GM06990 (cell line): ENCODE results near the gene GALNT7.

Experiments
- DNase-seq: peaks from one replicate; pipeline ENCODE4 v3.0.0-alpha.2; 2011; ENCODE audit not compliant: insufficient read length; ENCODE audit errors: extremely low read depth
- H3K27me3 ChIP-seq: replicated peaks from 2 replicates; pipeline ENCODE4 v1.6.0; 2011; ENCODE audit warnings: low read length; ENCODE audit not compliant: control insufficient read depth, insufficient read depth
- H3K36me3 ChIP-seq: 2 replicates; pipeline ENCODE4 v1.5.1; 2011; ENCODE audit warnings: low read length; ENCODE audit not compliant: control insufficient read depth, insufficient read depth
- H3K4me3 ChIP-seq: replicated peaks from 2 replicates; pipeline ENCODE4 v1.5.1; 2011; ENCODE audit warnings: low read depth, mild to moderate bottlenecking, control low read depth, low read length
- CTCF ChIP-seq: IDR thresholded peaks from 2 replicates; pipeline ENCODE4 v1.5.1; 2011; ENCODE audit warnings: low read length, control low read depth, mild to moderate bottlenecking, inconsistent platforms; ENCODE audit not compliant: insufficient read depth, poor library complexity, severe bottlenecking

The GALNT7 gene

DNA sequence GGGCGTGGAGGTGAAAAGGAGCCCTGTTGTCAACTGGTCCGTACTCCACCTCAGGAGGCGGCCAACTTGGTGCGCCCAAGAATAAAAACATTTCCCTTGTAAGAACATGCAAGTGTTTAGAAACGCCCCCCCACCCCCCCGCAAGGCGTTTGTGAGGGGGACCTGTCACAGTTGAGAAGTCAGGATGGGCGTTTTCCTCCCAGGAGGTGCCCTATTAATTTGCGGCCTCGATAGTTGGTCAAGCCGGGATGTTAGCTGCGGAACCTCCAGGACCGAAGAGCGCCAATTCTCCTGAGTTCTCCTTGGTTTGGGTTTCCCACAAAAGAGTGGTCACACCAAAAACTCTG, 201.5 kb downstream of the GALNT7 start:
- no peak for TF ChIP-seq CTCF
- H3K27me3 ChIP-seq = no peaks in the 10 kb centered on the region
- no peaks in the 10 kb centered on the region for H3K36me3 ChIP-seq
- H3K4me3 ChIP-seq = peak overlapping the region; percentile 78
- no peak for DNase-seq

DNA sequence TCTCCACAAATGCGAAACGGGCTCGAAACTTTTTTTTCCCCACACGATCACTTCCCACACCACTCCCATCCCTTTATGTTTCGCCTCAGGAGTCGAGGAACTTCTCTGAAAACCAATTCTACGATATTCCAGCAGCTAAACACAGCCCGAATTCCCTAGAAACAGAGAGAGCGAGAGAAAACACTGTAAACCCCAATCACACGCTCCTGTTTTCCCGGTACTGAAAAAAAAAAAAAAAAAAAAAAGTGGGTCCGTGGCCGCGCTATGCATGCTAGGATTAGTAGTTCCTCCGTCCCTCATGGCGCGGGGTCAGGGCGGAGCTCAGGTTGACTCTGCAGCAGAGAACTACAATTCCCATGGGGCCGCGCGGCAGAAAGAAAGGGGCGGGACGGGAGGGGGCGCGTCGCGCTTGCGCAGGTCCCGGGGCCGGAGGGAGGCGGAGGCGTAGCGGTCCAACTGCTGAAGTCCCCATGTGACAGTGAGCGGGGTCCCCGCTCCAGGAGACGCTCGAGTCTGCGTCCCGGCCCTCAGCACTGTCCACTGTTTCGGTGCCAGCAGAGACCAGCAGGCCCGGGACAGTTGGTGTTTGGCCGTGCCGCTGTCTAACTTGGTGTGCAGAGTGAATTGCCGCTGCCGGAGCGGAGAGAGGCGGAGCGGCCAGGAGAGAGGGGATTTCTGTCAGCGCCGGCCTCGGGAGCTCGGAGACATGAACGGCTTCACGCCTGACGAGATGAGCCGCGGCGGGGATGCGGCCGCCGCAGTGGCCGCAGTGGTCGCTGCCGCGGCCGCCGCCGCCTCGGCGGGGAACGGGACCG, 202.1 kb downstream of the GALNT7 start, which contains the start of gene SAP30:
Gene SAP30 (plus strand): TSS at position 478 of the 815 bp plus-strand sequence. CDS start 229 bp downstream, at position 707.
- peak; percentile 99 for DNase-seq
- Histone ChIP-seq H3K27me3 (no peaks in the 10 kb centered on the region), H3K36me3 (no peaks in the 10 kb centered on the region; the same call in 1 of the 2 replicates), H3K4me3 (peak within 1 kb of the TSS; percentile 78)
- no peak for TF ChIP-seq CTCF

DNA sequence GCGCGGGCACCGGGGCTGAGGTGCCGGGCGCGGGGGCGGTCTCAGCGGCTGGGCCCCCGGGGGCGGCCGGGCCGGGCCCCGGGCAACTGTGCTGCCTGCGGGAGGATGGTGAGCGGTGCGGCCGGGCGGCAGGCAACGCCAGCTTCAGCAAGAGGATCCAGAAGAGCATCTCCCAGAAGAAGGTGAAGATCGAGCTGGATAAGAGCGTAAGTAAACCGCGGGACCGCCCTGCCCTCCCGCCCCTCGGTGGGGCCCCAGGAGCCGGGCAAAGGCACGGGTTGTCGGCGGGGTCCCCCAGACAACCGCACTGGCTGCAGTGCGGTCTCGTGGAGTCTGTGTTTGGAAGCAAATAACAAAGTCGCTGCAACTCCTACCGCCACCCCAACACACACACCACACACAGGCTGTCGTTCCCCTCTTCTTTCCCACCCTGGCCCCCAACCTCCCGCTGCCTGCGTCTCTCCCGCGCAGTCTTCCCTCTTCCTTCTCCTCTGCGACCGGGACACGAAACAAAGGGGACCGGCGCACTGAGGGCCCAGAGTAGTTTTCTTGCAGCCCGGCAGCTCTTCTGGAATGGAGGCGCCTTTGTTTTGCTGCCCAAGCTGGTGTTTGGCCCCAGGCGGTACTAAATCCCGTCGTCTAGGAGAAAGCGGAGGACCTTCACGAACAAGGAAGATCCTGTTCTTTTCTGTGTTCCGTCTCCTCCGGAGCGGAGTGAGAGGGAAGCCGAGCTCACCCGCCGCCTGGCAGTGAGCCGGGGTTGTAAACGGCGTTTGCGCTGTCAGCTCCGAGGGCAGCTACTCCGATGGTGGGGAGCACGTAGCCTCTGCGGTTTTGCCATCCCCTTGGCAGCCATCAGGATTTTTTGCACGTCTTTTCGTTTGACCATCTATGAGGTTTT, 202.9 kb downstream of the GALNT7 start:
- no peaks in the 10 kb centered on the region; the same call in 1 of the 2 replicates for H3K36me3 ChIP-seq
- H3K4me3 ChIP-seq = peak overlapping the region; percentile 78
- TF ChIP-seq CTCF = no peak
- H3K27me3 ChIP-seq = no peaks in the 10 kb centered on the region
- peak; percentile 71 for DNase-seq
